Measurements from ENCODE around the gene GRWD1.
"Not testable (repeated sequence)": the region's sequence is repeated elsewhere in the genome, so short reads cannot be mapped to it uniquely, and the experiment has no call there.

GRWD1 gene

GRCh38 chr19:48487544-48487943 lies 41.8 kb downstream of the GRWD1 start (continued):
- TF ChIP-seq TSHZ2 (CRISPR knock-in tag; IDR thresholded peaks at IDR 0.05) = no peak
- no peak for TF ChIP-seq POU6F1 (CRISPR knock-in tag; IDR thresholded peaks at IDR 0.05; ENCODE audit: borderline replicate concordance, low read depth)
- TF ChIP-seq ZFP3 (CRISPR knock-in tag; IDR thresholded peaks at IDR 0.05) = no peak
- TF ChIP-seq BACH2 (CRISPR knock-in tag; IDR thresholded peaks at IDR 0.05; ENCODE audit: borderline replicate concordance) = no peak
- TF ChIP-seq PATZ1 (CRISPR knock-in tag; IDR thresholded peaks at IDR 0.05; ENCODE audit: borderline replicate concordance) = no peak
- TF ChIP-seq ZNF565 (CRISPR knock-in tag; conservative IDR thresholded peaks at IDR 0.05; ENCODE audit: low read depth) = no peak

GRCh38 chr19:48487948-48488347 lies 42.2 kb downstream of the GRWD1 start:
- TF ChIP-seq ZNF70 (CRISPR knock-in tag; IDR thresholded peaks at IDR 0.05) (no peak), OSR1 (CRISPR knock-in tag; IDR thresholded peaks at IDR 0.05) (no peak), ARNTL (CRISPR knock-in tag; IDR thresholded peaks at IDR 0.05; ENCODE audit: borderline replicate concordance, low read depth) (no peak), ZFP30 (CRISPR knock-in tag; IDR thresholded peaks at IDR 0.05) (no peak), TOX (CRISPR knock-in tag; IDR thresholded peaks at IDR 0.05; ENCODE audit: borderline replicate concordance) (no peak), ISL1 (CRISPR knock-in tag; IDR thresholded peaks at IDR 0.05) (no peak), TCF4 (CRISPR knock-in tag; IDR thresholded peaks at IDR 0.05; ENCODE audit: borderline replicate concordance) (no peak), TSHZ2 (CRISPR knock-in tag; IDR thresholded peaks at IDR 0.05) (no peak), GLIS3 (CRISPR knock-in tag; IDR thresholded peaks at IDR 0.05) (no peak), POU6F1 (CRISPR knock-in tag; IDR thresholded peaks at IDR 0.05; ENCODE audit: borderline replicate concordance, low read depth) (no peak), RARB (CRISPR knock-in tag; IDR thresholded peaks at IDR 0.05) (no peak), CSDC2 (CRISPR knock-in tag; IDR thresholded peaks at IDR 0.05) (no peak), CSRNP3 (CRISPR knock-in tag; IDR thresholded peaks at IDR 0.05) (no peak), SNAI2 (CRISPR knock-in tag; IDR thresholded peaks at IDR 0.05) (no peak), ZC3H10 (CRISPR knock-in tag; IDR thresholded peaks at IDR 0.05) (no peak), BACH2 (CRISPR knock-in tag; IDR thresholded peaks at IDR 0.05; ENCODE audit: borderline replicate concordance) (no peak), PPARA (CRISPR knock-in tag; IDR thresholded peaks at IDR 0.05; ENCODE audit: borderline replicate concordance) (no peak), ESRRG (CRISPR knock-in tag; IDR thresholded peaks at IDR 0.05) (no peak)
- peak; percentile 53 for ATAC-seq

- not testable (repeated sequence) for ATAC-seq
Measured at GRCh38 chr19:48488478-48488877, 42.7 kb downstream of the GRWD1 start.

Measured in SK-N-SH treated with all-trans-retinoic acid at 6 μM for 48 hours (cell line).